Vagina (tissue), 2 donors: ENCODE data around the gene SGK1. TPM values are rescaled to one million over a fixed set of nuclear protein-coding genes. Genes with fewer than 3 reads are reported as not detected.
"Not testable (repeated sequence)": the region's sequence is repeated elsewhere in the genome, so short reads cannot be mapped to it uniquely, and the experiment has no call there.

Experiments used
- DNase-seq, 2 donors: peaks; one replicate each; pipeline ENCODE4 v3.0.0-alpha.2; 2017; ENCODE audit errors: extremely low spot score in 2 of 2
- H3K27ac ChIP-seq: fragments of 200-600 bp; sonication (generic); one replicate; pipeline ENCODE4 v1.5.1; 2019
- H3K27me3 ChIP-seq: fragments of 200-600 bp; sonication (generic); one replicate; pipeline ENCODE4 v1.5.1; 2019
- H3K36me3 ChIP-seq, 2 donors: fragments of 200-600 bp; sonication (generic); one replicate each; pipeline ENCODE4 v1.5.1; 2017 to 2019
- H3K4me1 ChIP-seq: fragments of 200-600 bp; sonication (generic); one replicate; pipeline ENCODE4 v1.5.1; 2019
- H3K4me3 ChIP-seq, 2 donors: fragments of 200-600 bp; sonication (generic); 1 replicate in 1 of 2; 2 replicates in 1 of 2; pipeline ENCODE4 v1.5.1; 2016 to 2019
- H3K9me3 ChIP-seq: fragments of 200-600 bp; sonication (generic); one replicate; pipeline ENCODE4 v1.5.1; 2019
- POLR2A ChIP-seq, 2 donors: fragments of 450-650 bp; IDR thresholded peaks; one replicate each; pipeline ENCODE4 v1.6.1; 2017; ENCODE audit warnings: antibody characterized with exemption in 2 of 2, mild to moderate bottlenecking in 2 of 2, moderate library complexity in 2 of 2
- POLR2AphosphoS5 ChIP-seq, 2 donors: sonication (generic); formaldehyde crosslinking; IDR thresholded peaks; one replicate each; pipeline ENCODE4 v1.9.0; 2017; ENCODE audit warnings: antibody characterized with exemption in 2 of 2, mild to moderate bottlenecking in 2 of 2, low read depth in 1 of 2; ENCODE audit not compliant: insufficient read depth in 1 of 2
- intact Hi-C: fragments of 100-400 bp; cut with DNase I; formaldehyde crosslinking; loops from one replicate; pipeline ENCODE4 v1.15.1; 2023
- total RNA-seq: library from RNA; depleted of rRNA; stranded (reverse); fragments of >200 nt; gene quantifications from one replicate; pipeline ENCODE4 v1.2.3, GENCODE V29; 2016
- TF ChIP-seq, protein P1 (sequence below), 3 experiments: fragments of 450-650 bp in 2 of 3; fragments of 200-600 bp in 1 of 3; sonication (generic) in 1 of 3; IDR thresholded peaks; one replicate each; pipeline ENCODE4 v1.5.1; 2017 to 2019; ENCODE audit warnings: antibody characterized with exemption in 3 of 3, mild to moderate bottlenecking in 2 of 3, moderate library complexity in 2 of 3

The SGK1 gene
- total RNA-seq, 1 donor from 2014 or later: 608 TPM

DNA sequence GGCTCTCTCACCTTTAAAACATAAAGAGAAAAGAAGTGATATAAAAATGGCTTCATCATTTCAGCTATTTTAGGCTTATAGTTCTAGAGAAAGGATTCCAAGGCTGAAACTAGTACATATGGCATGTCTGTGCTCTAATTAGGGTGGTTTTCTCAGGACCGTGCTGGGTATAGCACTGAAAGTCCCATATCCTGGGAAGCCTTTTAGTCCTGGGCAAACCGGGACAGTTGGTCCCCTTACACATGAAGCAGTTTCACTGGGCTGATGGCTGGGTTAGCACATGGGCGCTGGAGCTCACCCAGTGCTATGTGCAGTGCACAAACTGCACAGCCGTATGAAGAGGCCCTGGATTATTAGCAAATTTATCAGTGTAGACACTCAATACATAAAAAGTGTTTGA lies 110.5 kb downstream of the SGK1 start:
- no peaks in the 10 kb centered on the region for H3K9me3 ChIP-seq
- H3K27ac ChIP-seq: no peak overlapping the region
- intact Hi-C loops: no loop called here
- H3K36me3 ChIP-seq: no peaks in the 10 kb centered on the region
- TF ChIP-seq, protein P1, sequence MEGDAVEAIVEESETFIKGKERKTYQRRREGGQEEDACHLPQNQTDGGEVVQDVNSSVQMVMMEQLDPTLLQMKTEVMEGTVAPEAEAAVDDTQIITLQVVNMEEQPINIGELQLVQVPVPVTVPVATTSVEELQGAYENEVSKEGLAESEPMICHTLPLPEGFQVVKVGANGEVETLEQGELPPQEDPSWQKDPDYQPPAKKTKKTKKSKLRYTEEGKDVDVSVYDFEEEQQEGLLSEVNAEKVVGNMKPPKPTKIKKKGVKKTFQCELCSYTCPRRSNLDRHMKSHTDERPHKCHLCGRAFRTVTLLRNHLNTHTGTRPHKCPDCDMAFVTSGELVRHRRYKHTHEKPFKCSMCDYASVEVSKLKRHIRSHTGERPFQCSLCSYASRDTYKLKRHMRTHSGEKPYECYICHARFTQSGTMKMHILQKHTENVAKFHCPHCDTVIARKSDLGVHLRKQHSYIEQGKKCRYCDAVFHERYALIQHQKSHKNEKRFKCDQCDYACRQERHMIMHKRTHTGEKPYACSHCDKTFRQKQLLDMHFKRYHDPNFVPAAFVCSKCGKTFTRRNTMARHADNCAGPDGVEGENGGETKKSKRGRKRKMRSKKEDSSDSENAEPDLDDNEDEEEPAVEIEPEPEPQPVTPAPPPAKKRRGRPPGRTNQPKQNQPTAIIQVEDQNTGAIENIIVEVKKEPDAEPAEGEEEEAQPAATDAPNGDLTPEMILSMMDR (IDR thresholded peaks at IDR 0.05): no peak
- TF ChIP-seq POLR2A (IDR thresholded peaks at IDR 0.05) (no peak), POLR2AphosphoS5 (IDR thresholded peaks at IDR 0.05; ENCODE audit: insufficient read depth in 1 of 2, low read depth in 1 of 2) (no peak)
- no peak for DNase-seq
- H3K4me1 ChIP-seq: no peaks in the 10 kb centered on the region
- no peak overlapping the region for H3K4me3 ChIP-seq
- H3K27me3 ChIP-seq: no peaks in the 10 kb centered on the region

DNA sequence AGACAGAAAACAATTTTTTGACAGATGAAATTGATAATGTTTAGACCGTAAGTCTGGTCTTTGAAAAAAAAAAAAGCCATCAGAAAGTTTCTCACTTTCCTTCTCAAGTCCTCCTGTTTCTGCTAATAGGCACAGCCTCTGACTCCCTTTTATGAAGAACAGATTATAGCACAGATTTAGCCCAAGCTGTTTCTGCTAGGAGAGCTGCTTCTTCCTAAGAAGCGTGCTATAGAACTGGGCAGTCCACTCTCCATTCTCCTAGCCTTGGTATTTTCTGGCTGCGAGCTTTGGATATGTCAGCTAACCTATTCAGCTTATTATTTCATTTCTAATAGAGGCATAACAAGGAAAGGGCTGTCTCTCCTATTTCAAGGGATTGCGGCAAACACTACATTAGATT lies 112.5 kb downstream of the SGK1 start:
- no peak for DNase-seq
- H3K27ac ChIP-seq: no peak overlapping the region
- intact Hi-C loops: no loop called here
- H3K9me3 ChIP-seq: no peaks in the 10 kb centered on the region
- no peaks in the 10 kb centered on the region for H3K4me1 ChIP-seq
- no peaks in the 10 kb centered on the region for H3K36me3 ChIP-seq
- H3K4me3 ChIP-seq: no peak overlapping the region
- no peaks in the 10 kb centered on the region for H3K27me3 ChIP-seq
- TF ChIP-seq POLR2A (IDR thresholded peaks at IDR 0.05) (no peak), POLR2AphosphoS5 (IDR thresholded peaks at IDR 0.05; ENCODE audit: insufficient read depth in 1 of 2, low read depth in 1 of 2) (no peak)
- TF ChIP-seq, protein P1 (IDR thresholded peaks at IDR 0.05): no peak

DNA sequence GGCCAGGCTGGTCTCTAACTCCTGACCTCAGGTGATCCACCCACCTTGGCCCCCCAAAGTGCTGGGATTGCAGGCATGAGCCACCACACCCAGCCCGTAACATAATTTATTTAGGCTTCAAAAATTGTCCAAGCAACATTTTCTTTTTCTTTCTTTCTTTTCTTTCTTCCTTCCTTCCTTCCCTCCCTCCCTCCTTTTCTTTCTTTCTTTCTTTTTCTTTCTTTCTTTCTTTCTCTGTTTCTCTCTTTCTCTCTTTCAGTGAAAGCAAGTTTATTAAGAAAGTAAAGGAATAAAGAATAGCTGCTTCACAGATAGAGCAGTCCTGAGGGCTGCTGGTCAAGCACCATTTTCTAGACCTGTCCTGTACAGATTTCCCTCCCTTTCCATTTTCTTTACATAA lies 113.2 kb downstream of the SGK1 start:
- H3K9me3 ChIP-seq, H3K27me3 ChIP-seq, DNase-seq, H3K4me1 ChIP-seq, intact Hi-C loops, H3K27ac ChIP-seq, H3K4me3 ChIP-seq, H3K36me3 ChIP-seq: not testable (repeated sequence)

DNA sequence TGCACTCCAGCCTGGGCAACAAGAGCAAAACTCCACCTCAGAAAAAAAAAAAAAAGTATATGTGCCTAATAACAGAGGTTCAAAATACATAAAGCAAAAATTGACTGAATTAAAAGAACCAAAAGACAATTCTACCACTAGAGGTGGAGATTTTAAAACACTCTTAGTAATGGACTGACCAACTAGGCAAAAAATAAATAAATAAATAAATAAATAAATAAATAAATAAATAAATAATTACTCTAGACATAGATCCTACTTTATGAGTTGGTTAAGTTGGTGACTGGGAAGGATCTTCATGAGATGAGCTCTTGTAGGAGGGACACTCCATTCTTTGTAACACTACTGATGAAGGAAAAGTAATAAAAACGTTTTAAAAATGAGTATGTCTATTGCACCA lies 113.9 kb downstream of the SGK1 start:
- TF ChIP-seq POLR2AphosphoS5 (IDR thresholded peaks at IDR 0.05; ENCODE audit: insufficient read depth in 1 of 2, low read depth in 1 of 2): no peak
- no peak for TF ChIP-seq POLR2A (IDR thresholded peaks at IDR 0.05)
- TF ChIP-seq, protein P1 (IDR thresholded peaks at IDR 0.05): no peak
- Histone ChIP-seq H3K4me1 (no peaks in the 10 kb centered on the region), H3K9me3 (no peaks in the 10 kb centered on the region), H3K27ac (no peak overlapping the region), H3K4me3 (no peak overlapping the region), H3K36me3 (no peaks in the 10 kb centered on the region), H3K27me3 (no peaks in the 10 kb centered on the region)
- no peak for DNase-seq
- intact Hi-C loops: no loop called here

DNA sequence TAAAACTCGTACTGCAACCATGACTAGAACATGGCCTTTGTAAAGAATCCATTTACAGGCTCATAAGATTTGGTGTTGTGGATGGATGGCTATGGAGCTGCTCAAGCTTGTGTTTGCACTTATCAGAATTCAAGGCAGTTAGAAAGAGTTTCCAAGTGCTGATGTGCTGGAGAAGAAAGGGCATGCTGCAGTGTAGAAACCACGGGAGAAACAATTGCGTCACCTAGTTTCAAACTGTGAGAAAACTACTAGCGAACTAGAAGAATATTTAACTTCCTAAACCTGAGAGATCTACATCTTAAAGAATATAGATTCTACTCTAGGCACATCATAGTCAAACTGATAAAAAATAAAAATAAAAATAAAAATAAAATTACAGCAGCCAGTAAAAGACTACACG lies 116.2 kb downstream of the SGK1 start:
- no peak overlapping the region for H3K27ac ChIP-seq
- intact Hi-C loops: no loop called here
- H3K36me3 ChIP-seq: no peaks in the 10 kb centered on the region
- no peaks in the 10 kb centered on the region for H3K27me3 ChIP-seq
- H3K9me3 ChIP-seq: no peaks in the 10 kb centered on the region
- TF ChIP-seq, protein P1 (IDR thresholded peaks at IDR 0.05): no peak
- no peak for TF ChIP-seq POLR2A (IDR thresholded peaks at IDR 0.05)
- no peak for TF ChIP-seq POLR2AphosphoS5 (IDR thresholded peaks at IDR 0.05; ENCODE audit: insufficient read depth in 1 of 2, low read depth in 1 of 2)
- no peaks in the 10 kb centered on the region for H3K4me1 ChIP-seq
- no peak overlapping the region for H3K4me3 ChIP-seq
- DNase-seq: no peak
